Neural progenitor cell (in vitro differentiated cells): ENCODE data around the gene BMPER. TPM values are rescaled to one million over a fixed set of nuclear protein-coding genes. Genes with fewer than 3 reads are reported as not detected.
A peak's percentile ranks its signal among the peaks of the same experiment; 100 is the strongest.

Experiments used
- DNase-seq: peaks from one replicate; pipeline ENCODE4 v3.0.0-alpha.2; 2016; ENCODE audit warnings: low spot score
- H2AFZ ChIP-seq: fragments of 200-600 bp; sonication (generic); replicated peaks from 2 replicates; pipeline ENCODE4 v1.6.1; 2016; ENCODE audit warnings: antibody characterized with exemption
- H3F3A ChIP-seq: fragments of 200-600 bp; sonication (generic); 2 replicates; pipeline ENCODE4 v1.6.1; 2016; ENCODE audit warnings: antibody characterized with exemption, low read depth
- H3K27ac ChIP-seq: fragments of 200-600 bp; sonication (generic); 2 replicates; pipeline ENCODE4 v1.5.1; 2016; ENCODE audit warnings: mild to moderate bottlenecking
- H3K27me3 ChIP-seq: fragments of 200-600 bp; sonication (generic); 2 replicates; pipeline ENCODE4 v1.6.1; 2016; ENCODE audit warnings: mild to moderate bottlenecking, moderate library complexity
- H3K36me3 ChIP-seq: fragments of 200-600 bp; sonication (generic); 2 replicates; pipeline ENCODE4 v1.5.1; 2016
- H3K4me1 ChIP-seq: fragments of 200-600 bp; sonication (generic); 2 replicates; pipeline ENCODE4 v1.6.1; 2016; ENCODE audit warnings: mixed run types
- H3K4me2 ChIP-seq: fragments of 200-600 bp; sonication (generic); 2 replicates; pipeline ENCODE4 v1.6.1; 2016
- H3K4me3 ChIP-seq: fragments of 200-600 bp; sonication (generic); 2 replicates; pipeline ENCODE4 v1.5.1; 2016
- H3K79me2 ChIP-seq: fragments of 200-600 bp; sonication (generic); 2 replicates; pipeline ENCODE4 v1.6.1; 2016; ENCODE audit warnings: low read depth
- H3K9ac ChIP-seq: fragments of 200-600 bp; sonication (generic); 2 replicates; pipeline ENCODE4 v1.6.1; 2016
- H3K9me3 ChIP-seq: fragments of 200-600 bp; sonication (generic); 2 replicates; pipeline ENCODE4 v1.5.1; 2016; ENCODE audit warnings: low read depth
- H4K20me1 ChIP-seq: fragments of 200-600 bp; sonication (generic); 2 replicates; pipeline ENCODE4 v1.6.1; 2016; ENCODE audit warnings: low read depth
- H3K27ac Mint-ChIP-seq: 3 replicates; pipeline ENCODE4 v1.8.0; 2021; ENCODE audit warnings: mixed read lengths
- H3K27me3 Mint-ChIP-seq: 2 replicates; pipeline ENCODE4 v1.8.0; 2022; ENCODE audit warnings: low read depth, mild to moderate bottlenecking, inconsistent platforms, moderate library complexity, mixed read lengths; ENCODE audit not compliant: insufficient read depth
- H3K36me3 Mint-ChIP-seq: 3 replicates; pipeline ENCODE4 v1.8.0; 2021; ENCODE audit warnings: mixed read lengths
- H3K4me1 Mint-ChIP-seq: 3 replicates; pipeline ENCODE4 v1.8.0; 2021; ENCODE audit warnings: mixed read lengths
- H3K4me3 Mint-ChIP-seq: 3 replicates; pipeline ENCODE4 v1.8.0; 2021; ENCODE audit warnings: mild to moderate bottlenecking, moderate library complexity, mixed read lengths
- H3K9me3 Mint-ChIP-seq: 3 replicates; pipeline ENCODE4 v1.8.0; 2020; ENCODE audit warnings: mixed read lengths
- EZH2 ChIP-seq: fragments of 200-600 bp; sonication (generic); IDR thresholded peaks from 2 replicates; pipeline ENCODE4 v1.6.1; 2017; ENCODE audit warnings: antibody characterized with exemption, mild to moderate bottlenecking, moderate library complexity
- EZH2phosphoT487 ChIP-seq: fragments of 200-600 bp; sonication (generic); IDR thresholded peaks from 2 replicates; pipeline ENCODE4 v1.6.1; 2017; ENCODE audit warnings: antibody characterized with exemption
- total RNA-seq: library from RNA; depleted of rRNA; stranded (reverse); fragments of >200 nt; gene quantifications from 2 replicates; pipeline ENCODE4 v1.2.3, GENCODE V29; 2015; ENCODE audit warnings: low replicate concordance
- TF ChIP-seq, protein P1 (sequence below): fragments of 200-600 bp; sonication (generic); IDR thresholded peaks from 2 replicates; pipeline ENCODE4 v1.5.1; 2017; ENCODE audit warnings: antibody characterized with exemption, mild to moderate bottlenecking

Gene BMPER
- total RNA-seq, 1 donor from 2014 or later: 1.2 TPM

DNA sequence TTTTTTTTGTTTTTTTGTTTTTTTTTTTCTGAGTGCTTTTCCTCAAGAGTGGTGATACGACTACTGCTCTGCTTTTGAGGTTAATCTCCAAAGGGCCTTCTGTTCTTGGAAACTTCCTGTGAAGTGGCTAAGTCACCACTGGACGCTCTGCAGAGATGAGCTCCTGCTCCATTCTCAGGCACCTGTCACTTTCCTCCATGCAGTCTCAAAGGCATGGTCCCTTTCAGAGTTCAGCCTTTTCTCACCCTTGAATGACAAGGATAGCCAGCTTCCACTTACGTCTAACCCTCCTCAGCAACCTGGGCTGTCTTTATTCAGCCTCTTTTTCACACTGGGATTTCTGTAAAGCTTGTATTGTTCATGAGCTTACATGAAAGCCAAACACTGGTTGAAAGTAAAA is 65.8 kb downstream of the BMPER start:
- Histone ChIP-seq H3K27me3 (no peaks in the 10 kb centered on the region), H2AFZ (no peak overlapping the region), H3K79me2 (no peaks in the 10 kb centered on the region), H4K20me1 (no peaks in the 10 kb centered on the region), H3K4me2 (peak overlapping the region; percentile 50), H3K4me1 (peaks cover 13% of the 10 kb centered on the region), H3K36me3 (no peaks in the 10 kb centered on the region), H3K4me3 (no peak overlapping the region), H3K9me3 (no peaks in the 10 kb centered on the region), H3K27ac (no peak overlapping the region), H3K9ac (no peak overlapping the region), H3F3A (peaks cover 7% of the 10 kb centered on the region)
- Mint-ChIP-seq H3K27me3 (no peaks in the 10 kb centered on the region), H3K36me3 (no peaks in the 10 kb centered on the region), H3K9me3 (no peaks in the 10 kb centered on the region), H3K4me3 (no peak overlapping the region), H3K4me1 (peaks cover 15% of the 10 kb centered on the region), H3K27ac (peak overlapping the region; percentile 9)
- TF ChIP-seq EZH2phosphoT487 (no peak), EZH2 (no peak)
- TF ChIP-seq, protein P1, sequence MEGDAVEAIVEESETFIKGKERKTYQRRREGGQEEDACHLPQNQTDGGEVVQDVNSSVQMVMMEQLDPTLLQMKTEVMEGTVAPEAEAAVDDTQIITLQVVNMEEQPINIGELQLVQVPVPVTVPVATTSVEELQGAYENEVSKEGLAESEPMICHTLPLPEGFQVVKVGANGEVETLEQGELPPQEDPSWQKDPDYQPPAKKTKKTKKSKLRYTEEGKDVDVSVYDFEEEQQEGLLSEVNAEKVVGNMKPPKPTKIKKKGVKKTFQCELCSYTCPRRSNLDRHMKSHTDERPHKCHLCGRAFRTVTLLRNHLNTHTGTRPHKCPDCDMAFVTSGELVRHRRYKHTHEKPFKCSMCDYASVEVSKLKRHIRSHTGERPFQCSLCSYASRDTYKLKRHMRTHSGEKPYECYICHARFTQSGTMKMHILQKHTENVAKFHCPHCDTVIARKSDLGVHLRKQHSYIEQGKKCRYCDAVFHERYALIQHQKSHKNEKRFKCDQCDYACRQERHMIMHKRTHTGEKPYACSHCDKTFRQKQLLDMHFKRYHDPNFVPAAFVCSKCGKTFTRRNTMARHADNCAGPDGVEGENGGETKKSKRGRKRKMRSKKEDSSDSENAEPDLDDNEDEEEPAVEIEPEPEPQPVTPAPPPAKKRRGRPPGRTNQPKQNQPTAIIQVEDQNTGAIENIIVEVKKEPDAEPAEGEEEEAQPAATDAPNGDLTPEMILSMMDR: no peak
- peak; percentile 14 for DNase-seq

DNA sequence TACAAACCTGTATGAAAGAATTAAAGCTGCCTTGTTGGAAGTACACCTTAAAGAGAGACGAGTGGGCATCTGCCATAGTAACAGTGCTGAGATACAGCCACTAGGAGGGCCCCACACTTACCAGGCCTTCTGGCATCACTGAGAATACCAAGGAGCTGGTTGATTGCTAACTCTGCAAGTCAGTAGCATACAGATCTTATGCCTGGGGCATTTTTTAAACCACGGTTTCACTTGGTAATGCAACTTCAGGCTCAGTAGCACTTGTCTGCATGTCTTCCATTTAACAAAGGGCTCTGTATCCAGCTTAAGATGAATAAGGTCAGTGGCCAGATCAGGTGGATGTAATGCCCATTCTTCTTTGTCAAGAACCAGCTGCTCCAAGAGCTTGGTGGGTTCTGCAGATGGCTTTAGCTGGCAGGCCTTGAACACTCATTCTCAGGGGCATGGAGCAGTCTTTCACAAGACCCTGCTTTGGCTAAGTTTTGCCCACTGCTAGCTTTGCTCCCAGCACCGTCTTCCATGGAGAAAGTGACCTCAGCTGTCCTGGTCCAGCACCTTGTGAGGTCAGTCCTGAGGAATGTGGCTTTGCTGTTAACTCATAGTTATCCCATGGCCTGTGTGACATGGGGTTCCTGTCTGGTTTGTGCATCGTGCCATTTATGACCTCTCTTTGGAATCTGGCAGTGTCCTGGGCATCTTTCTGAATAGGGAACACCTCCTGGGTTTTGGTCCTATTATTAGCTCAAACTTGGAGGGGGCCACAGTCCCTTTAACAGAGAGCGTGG is 68.1 kb downstream of the BMPER start:
- Histone ChIP-seq H3K9ac (no peak overlapping the region), H3K27me3 (no peaks in the 10 kb centered on the region), H3K4me2 (no peak overlapping the region), H3K9me3 (no peaks in the 10 kb centered on the region), H4K20me1 (no peaks in the 10 kb centered on the region), H3F3A (peaks cover 7% of the 10 kb centered on the region), H3K36me3 (no peaks in the 10 kb centered on the region), H2AFZ (no peak overlapping the region), H3K27ac (no peak overlapping the region), H3K79me2 (no peaks in the 10 kb centered on the region), H3K4me1 (peaks cover 13% of the 10 kb centered on the region), H3K4me3 (no peak overlapping the region)
- Mint-ChIP-seq H3K4me1 (peaks cover 15% of the 10 kb centered on the region), H3K4me3 (no peak overlapping the region), H3K27me3 (no peaks in the 10 kb centered on the region), H3K9me3 (no peaks in the 10 kb centered on the region), H3K36me3 (no peaks in the 10 kb centered on the region), H3K27ac (no peak overlapping the region)
- no peak for DNase-seq
- TF ChIP-seq, protein P1: no peak
- TF ChIP-seq EZH2 (no peak), EZH2phosphoT487 (no peak)

DNA sequence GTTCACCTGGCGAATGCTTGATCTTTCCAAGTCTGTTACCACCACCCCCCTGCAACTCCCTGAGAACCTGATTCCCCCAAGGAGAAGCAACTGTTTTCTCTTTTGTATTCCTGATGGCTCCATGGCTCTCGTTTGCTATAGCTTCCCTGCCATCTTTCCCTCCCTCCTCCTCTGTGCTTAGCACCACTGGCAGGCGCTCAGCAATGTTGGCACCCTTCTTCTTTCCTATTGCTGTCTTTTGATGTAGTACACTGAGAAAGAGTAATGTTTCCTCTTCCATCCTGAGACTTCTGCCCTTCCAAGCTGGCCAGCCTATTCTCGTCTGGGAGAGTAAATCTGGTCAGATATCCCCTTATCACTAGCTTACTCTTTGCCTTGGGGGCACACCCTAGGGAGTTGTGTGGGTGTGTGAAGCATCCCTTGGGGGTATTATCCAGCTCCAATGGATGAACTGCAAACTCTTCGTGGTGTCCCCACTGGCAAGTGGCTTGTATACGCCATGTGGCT is 74.0 kb downstream of the BMPER start:
- H4K20me1 ChIP-seq: no peaks in the 10 kb centered on the region
- H3K4me3 ChIP-seq: no peak overlapping the region
- H2AFZ ChIP-seq: no peak overlapping the region
- no peaks in the 10 kb centered on the region for H3F3A ChIP-seq
- H3K9me3 ChIP-seq: no peaks in the 10 kb centered on the region
- H3K27ac ChIP-seq: no peak overlapping the region
- no peaks in the 10 kb centered on the region for H3K27me3 ChIP-seq
- Mint-ChIP-seq H3K27me3 (no peaks in the 10 kb centered on the region), H3K9me3 (no peaks in the 10 kb centered on the region), H3K36me3 (no peaks in the 10 kb centered on the region), H3K4me1 (no peaks in the 10 kb centered on the region), H3K4me3 (no peak overlapping the region), H3K27ac (no peak overlapping the region)
- no peak for DNase-seq
- H3K4me1 ChIP-seq: no peaks in the 10 kb centered on the region
- no peaks in the 10 kb centered on the region for H3K79me2 ChIP-seq
- no peaks in the 10 kb centered on the region for H3K36me3 ChIP-seq
- H3K9ac ChIP-seq: no peak overlapping the region
- TF ChIP-seq EZH2phosphoT487 (no peak), EZH2 (no peak)
- TF ChIP-seq, protein P1: no peak
- no peak overlapping the region for H3K4me2 ChIP-seq
